Activated T-cell treated with anti-CD3 and anti-CD28 coated beads for 24 hours (primary cell): Measurements from ENCODE around the gene PUS3.
A peak's percentile ranks its signal among the peaks of the same experiment; 100 is the strongest.
"Not testable (repeated sequence)": the region's sequence is repeated elsewhere in the genome, so short reads cannot be mapped to it uniquely, and the experiment has no call there.

Source experiments
- DNase-seq: peaks from one replicate; pipeline ENCODE4 v3.0.0-alpha.2; 2020; ENCODE audit warnings: low read depth

The PUS3 gene

GRCh38 chr11:125921042-125921441 is 18.0 kb upstream of the PUS3 start:
- DNase-seq, result no peak

- DNase-seq, result no peak
Measured at GRCh38 chr11:125918140-125918840, 15.3 kb upstream of the PUS3 start.

DNA sequence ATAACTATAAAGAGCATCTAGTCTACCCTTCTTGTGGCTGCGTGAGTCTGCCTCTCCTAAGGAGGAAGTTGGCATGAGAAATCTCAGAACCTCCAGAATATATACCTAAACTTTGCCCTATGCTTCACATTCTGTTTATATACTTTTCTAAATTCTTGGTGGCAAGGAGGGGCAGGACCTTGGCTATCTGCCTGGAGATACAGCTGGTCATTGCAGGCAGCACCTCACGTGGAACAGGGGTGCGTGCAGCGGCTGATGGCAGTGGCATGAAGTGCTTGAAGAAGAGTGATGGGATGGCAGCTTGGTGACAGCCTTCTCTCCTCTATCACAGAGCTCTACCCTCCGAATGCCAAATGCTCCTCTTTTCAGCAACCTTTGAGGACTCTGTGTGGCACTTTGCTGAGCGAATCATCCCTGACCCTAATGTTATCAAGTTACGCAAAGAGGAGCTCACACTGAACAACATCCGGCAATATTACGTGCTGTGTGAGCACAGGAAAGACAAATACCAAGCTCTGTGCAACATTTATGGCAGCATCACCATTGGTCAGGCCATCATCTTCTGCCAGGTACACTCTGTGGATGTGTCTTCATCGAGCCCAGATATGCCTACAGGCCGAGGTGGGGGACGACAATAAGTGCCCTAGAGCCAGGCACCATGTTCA is 13.8 kb upstream of the PUS3 start:
- DNase-seq, result no peak

GRCh38 chr11:125914601-125915000 is 11.6 kb upstream of the PUS3 start:
- DNase-seq, result not testable (repeated sequence)

DNA sequence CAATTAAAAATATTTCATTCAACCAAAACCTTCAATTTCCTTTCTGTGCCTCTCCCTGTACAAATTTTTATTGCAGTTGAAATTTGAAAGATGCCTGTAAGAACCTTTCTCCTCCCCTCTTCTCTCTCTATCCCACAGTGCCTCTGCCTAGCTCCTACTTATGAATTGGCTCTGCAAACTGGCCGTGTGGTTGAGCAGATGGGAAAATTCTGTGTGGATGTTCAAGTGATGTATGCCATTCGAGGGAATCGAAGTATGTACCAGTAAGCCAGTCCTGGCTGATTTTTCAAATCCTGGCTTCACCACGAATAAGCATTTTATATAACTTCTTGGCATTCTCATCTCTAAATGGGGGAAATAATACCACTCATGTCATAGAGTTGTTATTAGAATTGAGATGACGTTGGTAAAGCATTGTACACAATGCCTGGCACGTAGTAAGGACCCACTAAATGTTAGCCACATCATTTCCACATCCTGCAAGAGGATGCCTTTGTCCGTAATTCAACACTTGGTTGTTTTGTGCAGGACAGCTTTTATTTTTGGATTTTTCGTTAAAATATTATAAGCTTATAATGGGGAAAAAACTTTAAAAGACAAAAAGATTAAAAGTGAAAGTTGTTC is 7.3 kb upstream of the PUS3 start:
- DNase-seq, result no peak

GRCh38 chr11:125904678-125905077 is 1.7 kb upstream of the PUS3 start:
- no peak for DNase-seq

GRCh38 chr11:125903711-125904659 is 979 bp upstream of the PUS3 start, which contains the start of gene DDX25:
Gene DDX25 (plus strand): TSS chr11:125904508. CDS start chr11:125904518, 10 bp downstream.
- DNase-seq, result peak; percentile 7

- DNase-seq, result no peak
Measured at GRCh38 chr11:125902277-125902926, 604 bp downstream of the PUS3 start.

DNA sequence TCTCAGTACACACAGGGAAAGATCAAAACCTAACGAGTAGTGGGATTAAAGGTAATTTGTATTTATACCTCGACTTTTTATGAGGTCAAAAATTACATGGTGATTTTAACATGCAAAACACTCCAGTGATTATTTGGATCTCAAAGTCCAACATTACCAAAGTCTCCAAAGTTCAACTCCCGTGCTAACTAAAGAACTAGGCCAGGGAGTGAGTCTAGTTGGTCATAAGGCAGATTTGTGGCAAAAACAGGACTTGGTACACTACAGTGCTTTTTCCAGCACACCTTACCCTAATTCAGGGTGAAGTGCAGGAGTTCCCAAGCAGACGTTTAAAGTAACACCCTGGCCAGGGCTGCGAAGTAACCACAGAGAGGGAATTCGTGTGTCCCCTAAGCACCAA is 1.1 kb downstream of the PUS3 start:
- DNase-seq, result no peak

- no peak for DNase-seq
Measured at GRCh38 chr11:125892994-125893393, 10.0 kb downstream of the PUS3 start.

DNA sequence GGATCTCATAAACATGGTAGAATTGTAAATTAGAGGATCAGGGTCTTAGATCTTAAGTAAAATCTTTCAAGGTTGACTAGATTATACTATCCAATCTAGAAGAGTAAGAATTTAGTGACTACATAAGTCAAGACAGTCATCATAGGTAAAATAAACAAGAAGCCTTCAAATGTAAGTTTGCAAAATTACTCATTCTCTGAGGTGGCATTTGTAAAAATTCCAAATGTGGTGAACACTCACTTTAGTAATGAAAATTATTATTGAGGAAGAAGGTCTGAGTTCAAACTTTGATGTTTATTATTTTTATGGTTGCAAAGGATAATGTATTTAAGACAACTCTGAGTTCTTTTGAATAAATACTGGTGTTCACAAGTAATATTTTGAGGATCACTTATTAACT is 10.9 kb downstream of the PUS3 start:
- no peak for DNase-seq

DNA sequence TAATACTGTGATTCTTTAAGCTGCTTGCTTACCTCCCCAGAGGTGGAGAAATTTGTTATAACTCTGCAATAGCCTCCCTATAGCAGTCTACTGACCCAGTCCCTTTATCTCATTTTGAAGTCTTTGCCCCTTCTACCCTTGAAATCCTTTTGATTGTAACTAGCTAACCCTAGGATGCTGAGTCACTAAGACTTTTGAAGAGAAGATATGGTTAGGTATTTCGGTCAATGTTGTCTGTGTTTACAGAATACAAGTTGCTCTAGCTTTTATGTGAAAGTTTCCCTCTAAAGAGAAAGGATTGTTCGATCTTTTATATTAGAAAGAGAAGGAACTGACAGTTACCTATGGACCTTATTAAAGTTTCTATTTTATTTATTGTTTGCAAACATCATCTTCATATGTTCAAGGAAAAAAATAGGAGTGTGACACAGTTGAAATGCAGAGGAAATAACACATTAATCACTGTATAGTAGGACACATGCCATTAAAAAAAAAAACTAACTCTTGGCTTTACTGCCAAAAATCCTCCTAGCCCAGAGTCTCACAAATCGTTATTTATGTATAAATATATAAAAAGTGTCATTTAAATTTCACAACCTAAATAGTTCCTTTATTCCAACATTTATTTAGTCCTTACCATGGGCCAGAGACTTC is 12.4 kb downstream of the PUS3 start:
- no peak for DNase-seq

GRCh38 chr11:125887373-125888324 is 15.4 kb downstream of the PUS3 start, which contains the start of gene HYLS1:
Gene HYLS1 (plus strand): TSS chr11:125887668. CDS start chr11:125899369, 11,701 bp downstream.
- DNase-seq, result peak; percentile 94

GRCh38 chr11:125886997-125887372 is 16.0 kb downstream of the PUS3 start:
- DNase-seq, result no peak

DNA sequence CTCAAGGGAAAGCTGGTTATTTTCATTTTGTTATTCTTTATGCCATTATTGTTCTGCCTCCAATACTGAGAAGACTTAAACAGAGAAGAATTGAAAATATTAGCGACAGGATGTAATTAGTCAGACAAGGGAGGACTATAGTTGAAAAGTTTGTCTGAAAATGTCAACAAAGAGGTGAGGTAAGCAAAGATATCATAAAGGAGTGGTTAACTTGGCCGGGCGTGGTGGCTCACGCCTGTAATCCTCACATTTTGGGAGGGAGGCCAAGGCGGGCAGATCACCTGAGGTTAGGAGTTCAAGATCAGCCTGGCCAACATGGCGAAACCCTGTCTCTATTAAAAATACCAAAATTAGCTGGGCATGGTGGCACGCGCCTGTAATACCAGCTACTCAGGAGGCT is 19.6 kb downstream of the PUS3 start:
- no peak for DNase-seq

DNA sequence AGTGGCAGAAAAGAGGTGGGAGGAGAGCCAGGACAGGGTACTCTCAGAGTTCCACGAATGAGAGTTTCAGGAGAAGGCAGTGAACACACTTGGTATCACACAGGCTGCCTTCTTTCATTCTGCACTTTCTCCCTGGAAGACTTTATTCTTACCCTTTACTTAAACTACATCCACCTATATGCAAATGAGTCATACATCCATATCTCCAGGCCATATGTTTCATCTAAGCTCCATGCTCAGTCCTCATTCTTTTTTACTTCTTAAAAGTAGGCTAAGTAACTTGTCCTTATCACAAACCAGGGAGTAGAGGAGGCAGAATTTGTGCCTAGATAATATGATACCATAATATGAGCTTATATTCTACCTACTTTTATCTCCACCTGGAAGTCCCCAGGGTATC is 21.7 kb downstream of the PUS3 start:
- DNase-seq, result no peak

DNA sequence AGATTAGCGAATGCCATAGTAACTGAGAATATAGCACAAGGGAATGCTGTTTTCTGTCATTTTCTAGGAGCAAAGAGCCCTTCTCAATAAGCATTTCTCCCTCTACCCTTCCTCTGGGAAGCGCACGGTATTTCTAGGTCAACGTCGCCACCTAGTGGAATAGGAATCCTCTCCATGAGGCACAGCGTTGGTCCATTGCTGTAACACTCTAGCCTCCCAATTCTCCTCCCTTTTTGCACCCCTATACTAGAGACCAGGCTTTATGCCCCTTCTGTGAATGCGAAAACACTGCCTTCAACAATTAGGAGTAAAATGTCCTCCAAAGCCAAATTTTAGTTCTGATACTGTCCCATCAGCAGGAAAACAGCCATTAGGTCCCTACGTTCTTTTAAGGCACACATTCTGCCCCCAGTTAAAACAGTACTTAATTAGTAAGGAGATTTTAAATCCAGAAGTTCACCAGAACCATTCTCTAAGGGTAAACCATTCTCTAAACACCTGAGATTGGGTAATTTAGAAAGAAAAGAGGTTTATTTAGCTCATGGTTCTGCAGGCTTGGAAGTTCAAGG is 28.4 kb downstream of the PUS3 start:
- peak; percentile 50 for DNase-seq

GRCh38 chr11:125873881-125874555 is 29.0 kb downstream of the PUS3 start:
- DNase-seq, result no peak

- no peak for DNase-seq
Measured at GRCh38 chr11:125872138-125872491, 30.9 kb downstream of the PUS3 start.
